Activated CD4-positive, alpha-beta T cell treated with anti-CD3 and anti-CD28 coated beads for 24 hours (primary cell): Measurements from ENCODE around the gene FAM110A.
"Not testable (repeated sequence)": the region's sequence is repeated elsewhere in the genome, so short reads cannot be mapped to it uniquely, and the experiment has no call there.

Experiments used
- DNase-seq, 2 donors: peaks; one replicate each; pipeline ENCODE4 v3.0.0-alpha.2; 2020; ENCODE audit warnings: low read depth in 2 of 2

Gene FAM110A

GRCh38 chr20:844473-845225, 11.1 kb downstream of the FAM110A start:
- peak; percentile 82 for DNase-seq

GRCh38 chr20:845226-845868, 11.8 kb downstream of the FAM110A start:
- DNase-seq = no peak

- no peak for DNase-seq
Observed at GRCh38 chr20:845941-846893, 12.7 kb downstream of the FAM110A start.

- DNase-seq = no peak
Observed at GRCh38 chr20:846894-847278, 13.4 kb downstream of the FAM110A start.

GRCh38 chr20:848193-848592, 14.7 kb downstream of the FAM110A start:
- DNase-seq = no peak

GRCh38 chr20:848731-849130, 15.2 kb downstream of the FAM110A start:
- not testable (repeated sequence) for DNase-seq

- DNase-seq = no peak
Observed at GRCh38 chr20:853406-853996, 20.0 kb downstream of the FAM110A start.

- DNase-seq = no peak
Observed at GRCh38 chr20:854601-855000, 21.1 kb downstream of the FAM110A start.

- no peak for DNase-seq
Observed at GRCh38 chr20:855466-856360, 22.2 kb downstream of the FAM110A start.

- DNase-seq = no peak
Observed at GRCh38 chr20:856361-856775, 22.9 kb downstream of the FAM110A start.

- DNase-seq = no peak
Observed at GRCh38 chr20:858011-858410, 24.5 kb downstream of the FAM110A start.

- DNase-seq = no peak
Observed at GRCh38 chr20:859751-860231, 26.3 kb downstream of the FAM110A start.

GRCh38 chr20:860891-861290, 27.4 kb downstream of the FAM110A start:
- DNase-seq = no peak

- no peak for DNase-seq
Observed at GRCh38 chr20:865440-865839, 31.9 kb downstream of the FAM110A start.

- DNase-seq = no peak
Observed at GRCh38 chr20:868279-868678, 34.8 kb downstream of the FAM110A start.

- no peak for DNase-seq
Observed at GRCh38 chr20:869606-870005, 36.1 kb downstream of the FAM110A start.

- no peak for DNase-seq
Observed at GRCh38 chr20:870758-871157, 37.2 kb downstream of the FAM110A start.

GRCh38 chr20:871436-871835, 37.9 kb downstream of the FAM110A start:
- no peak for DNase-seq

- no peak for DNase-seq
Observed at GRCh38 chr20:871948-872347, 38.4 kb downstream of the FAM110A start.

- DNase-seq = no peak
Observed at GRCh38 chr20:872855-873520, 39.5 kb downstream of the FAM110A start.
